ENCODE results near the gene STK25. TPM values are rescaled to one million over a fixed set of nuclear protein-coding genes. Genes with fewer than 3 reads are reported as not detected.
A peak's percentile ranks its signal among the peaks of the same experiment; 100 is the strongest.

STK25 gene
- total RNA-seq, 1 donor from 2014 or later, result 226 TPM

DNA sequence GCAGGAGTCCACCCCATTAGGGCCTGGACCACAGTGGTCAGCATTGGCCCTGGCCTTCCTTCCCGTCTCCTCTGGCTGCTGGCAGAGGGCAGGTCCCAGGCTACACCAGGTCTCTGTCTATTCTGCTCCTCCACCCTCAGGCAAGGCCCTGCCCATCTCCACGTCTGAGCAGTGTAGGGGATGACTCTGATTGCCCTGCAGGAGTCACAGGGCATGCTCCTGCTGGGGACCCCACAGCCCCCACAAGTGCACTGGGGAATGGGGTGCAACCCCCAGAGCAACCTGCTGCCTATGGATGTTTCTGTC is 40.0 kb downstream of the STK25 start:
- no peak for TF ChIP-seq CTCF (IDR thresholded peaks at IDR 0.05; ENCODE audit: unreplicated experiment)
- H3K27me3 Mint-ChIP-seq, result peaks cover 6% of the 10 kb centered on the region
- no peak for DNase-seq (ENCODE audit: low spot score, unreplicated experiment)
- H3K27ac Mint-ChIP-seq, result no peak overlapping the region
- H3K4me1 Mint-ChIP-seq (ENCODE audit: low read depth), result no peaks in the 10 kb centered on the region
- no peaks in the 10 kb centered on the region for H3K9me3 Mint-ChIP-seq (ENCODE audit: low read depth)
- H3K4me3 Mint-ChIP-seq (ENCODE audit: low read depth), result no peak overlapping the region
- H3K36me3 Mint-ChIP-seq (ENCODE audit: insufficient read depth), result no peaks in the 10 kb centered on the region

DNA sequence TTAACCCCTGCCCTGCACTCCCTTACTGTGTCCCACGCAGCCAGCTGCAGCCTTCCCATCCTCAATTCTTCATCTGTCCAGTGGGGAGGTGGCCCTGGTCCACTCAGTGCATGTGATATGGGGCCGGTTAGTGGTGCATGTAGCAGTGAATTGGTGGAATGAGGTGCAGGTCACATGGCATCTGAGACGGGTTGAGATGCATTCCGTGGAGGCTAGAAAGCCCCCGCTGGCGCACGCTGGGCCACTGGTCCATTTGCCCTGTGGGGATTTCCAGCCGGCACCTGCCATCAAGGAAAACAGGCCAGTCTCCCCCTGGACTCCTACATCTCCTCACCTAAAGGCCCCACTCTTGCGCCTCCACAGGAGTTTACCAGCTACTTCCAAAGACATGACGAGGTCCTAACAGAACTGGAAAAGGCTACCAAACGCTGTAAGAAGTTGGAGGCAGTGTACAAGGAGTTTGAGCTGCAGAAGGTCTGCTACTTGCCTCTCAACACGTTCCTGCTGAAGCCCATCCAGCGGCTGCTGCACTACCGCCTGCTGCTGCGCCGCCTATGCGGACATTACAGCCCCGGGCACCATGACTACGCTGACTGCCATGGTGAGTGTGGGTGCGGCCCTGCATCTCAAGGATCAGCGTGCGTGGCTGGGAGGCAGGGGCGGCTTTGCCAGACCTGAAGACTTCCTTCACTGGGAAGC is 40.5 kb downstream of the STK25 start:
- H3K4me3 Mint-ChIP-seq (ENCODE audit: low read depth), result no peak overlapping the region
- H3K36me3 Mint-ChIP-seq (ENCODE audit: insufficient read depth), result no peaks in the 10 kb centered on the region
- DNase-seq (ENCODE audit: low spot score, unreplicated experiment), result no peak
- peaks cover 6% of the 10 kb centered on the region for H3K27me3 Mint-ChIP-seq
- no peaks in the 10 kb centered on the region for H3K4me1 Mint-ChIP-seq (ENCODE audit: low read depth)
- no peaks in the 10 kb centered on the region for H3K9me3 Mint-ChIP-seq (ENCODE audit: low read depth)
- TF ChIP-seq CTCF (IDR thresholded peaks at IDR 0.05; ENCODE audit: unreplicated experiment), result no peak
- H3K27ac Mint-ChIP-seq, result peak overlapping the region; percentile 35

- Mint-ChIP-seq H3K4me3 (ENCODE audit: low read depth) (no peak overlapping the region), H3K36me3 (ENCODE audit: insufficient read depth) (no peaks in the 10 kb centered on the region), H3K9me3 (ENCODE audit: low read depth) (no peaks in the 10 kb centered on the region), H3K4me1 (ENCODE audit: low read depth) (no peaks in the 10 kb centered on the region), H3K27ac (no peak overlapping the region), H3K27me3 (no peaks in the 10 kb centered on the region)
- no peak for DNase-seq (ENCODE audit: low spot score, unreplicated experiment)
- no peak for TF ChIP-seq CTCF (IDR thresholded peaks at IDR 0.05; ENCODE audit: unreplicated experiment)
Observed at GRCh38 chr2:241466230-241466629, 42.2 kb downstream of the STK25 start.

- TF ChIP-seq CTCF (IDR thresholded peaks at IDR 0.05; ENCODE audit: unreplicated experiment), result no peak
- Mint-ChIP-seq H3K4me1 (ENCODE audit: low read depth) (no peaks in the 10 kb centered on the region), H3K4me3 (ENCODE audit: low read depth) (no peak overlapping the region), H3K27ac (no peak overlapping the region), H3K9me3 (ENCODE audit: low read depth) (no peaks in the 10 kb centered on the region), H3K36me3 (ENCODE audit: insufficient read depth) (no peaks in the 10 kb centered on the region), H3K27me3 (no peaks in the 10 kb centered on the region)
- DNase-seq (ENCODE audit: low spot score, unreplicated experiment), result no peak
Observed at GRCh38 chr2:241465543-241465942, 42.8 kb downstream of the STK25 start.

GRCh38 chr2:241463276-241464135 is 44.9 kb downstream of the STK25 start:
- Mint-ChIP-seq H3K4me3 (ENCODE audit: low read depth) (no peak overlapping the region), H3K9me3 (ENCODE audit: low read depth) (no peaks in the 10 kb centered on the region), H3K27ac (no peak overlapping the region), H3K27me3 (no peaks in the 10 kb centered on the region), H3K36me3 (ENCODE audit: insufficient read depth) (no peaks in the 10 kb centered on the region), H3K4me1 (ENCODE audit: low read depth) (no peaks in the 10 kb centered on the region)
- DNase-seq (ENCODE audit: low spot score, unreplicated experiment), result no peak
- TF ChIP-seq CTCF (IDR thresholded peaks at IDR 0.05; ENCODE audit: unreplicated experiment), result no peak
